ENCODE results near the gene NDUFA13.

The NDUFA13 gene

DNA sequence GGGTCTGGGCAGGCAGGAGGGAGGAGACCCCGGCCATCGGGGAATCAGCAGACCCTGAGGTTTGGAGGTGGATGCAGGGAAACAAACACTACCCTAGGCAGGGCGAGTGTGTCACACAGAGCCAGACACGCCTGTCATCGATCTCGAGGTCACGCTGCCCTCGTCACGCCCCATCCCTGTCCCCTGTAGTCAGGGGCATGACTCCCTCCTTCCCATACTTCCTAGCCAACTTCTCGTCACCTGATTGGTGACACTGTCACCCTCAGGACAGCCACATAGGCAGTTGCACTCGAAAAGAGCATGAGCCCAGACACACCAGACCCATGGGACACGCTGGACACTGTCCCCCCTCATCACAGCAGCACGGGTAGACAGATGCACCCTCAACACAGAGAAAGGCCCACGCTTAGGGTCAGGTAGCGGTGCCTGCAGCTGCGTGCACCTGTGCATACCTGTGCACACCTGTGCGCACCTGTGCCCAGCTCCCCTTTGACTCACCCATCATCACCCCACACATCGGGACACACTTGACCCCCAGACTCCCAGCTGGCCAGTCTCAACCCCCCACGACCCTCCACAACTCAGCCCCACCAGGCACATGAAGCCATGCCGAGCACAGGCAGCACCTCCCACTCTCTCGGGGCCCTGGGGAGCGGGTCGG lies 33.9 kb downstream of the NDUFA13 start:
- DNase-seq = no peak

DNA sequence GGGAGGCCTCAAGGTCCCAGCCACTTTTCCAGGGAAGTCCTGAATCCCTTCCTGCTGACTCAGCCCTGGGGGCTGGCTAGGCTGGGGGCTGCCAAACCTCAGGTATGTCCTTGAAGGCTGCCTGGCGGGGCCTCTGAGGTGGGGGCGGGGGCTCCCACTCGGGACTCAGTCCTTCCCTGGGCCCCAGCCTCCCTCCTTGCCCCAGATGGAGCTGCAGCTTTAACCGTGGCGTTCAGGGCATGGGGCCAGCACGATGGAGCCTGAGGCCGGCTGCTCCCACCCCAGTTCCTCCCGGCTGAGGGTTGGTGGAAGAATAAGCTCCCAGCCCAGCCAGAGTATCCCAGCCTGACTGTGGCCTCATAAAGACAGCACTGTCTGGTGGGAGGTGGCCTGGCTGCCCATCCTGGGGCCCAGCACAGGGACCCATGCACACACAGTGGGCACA lies 34.5 kb downstream of the NDUFA13 start:
- no peak for DNase-seq

DNA sequence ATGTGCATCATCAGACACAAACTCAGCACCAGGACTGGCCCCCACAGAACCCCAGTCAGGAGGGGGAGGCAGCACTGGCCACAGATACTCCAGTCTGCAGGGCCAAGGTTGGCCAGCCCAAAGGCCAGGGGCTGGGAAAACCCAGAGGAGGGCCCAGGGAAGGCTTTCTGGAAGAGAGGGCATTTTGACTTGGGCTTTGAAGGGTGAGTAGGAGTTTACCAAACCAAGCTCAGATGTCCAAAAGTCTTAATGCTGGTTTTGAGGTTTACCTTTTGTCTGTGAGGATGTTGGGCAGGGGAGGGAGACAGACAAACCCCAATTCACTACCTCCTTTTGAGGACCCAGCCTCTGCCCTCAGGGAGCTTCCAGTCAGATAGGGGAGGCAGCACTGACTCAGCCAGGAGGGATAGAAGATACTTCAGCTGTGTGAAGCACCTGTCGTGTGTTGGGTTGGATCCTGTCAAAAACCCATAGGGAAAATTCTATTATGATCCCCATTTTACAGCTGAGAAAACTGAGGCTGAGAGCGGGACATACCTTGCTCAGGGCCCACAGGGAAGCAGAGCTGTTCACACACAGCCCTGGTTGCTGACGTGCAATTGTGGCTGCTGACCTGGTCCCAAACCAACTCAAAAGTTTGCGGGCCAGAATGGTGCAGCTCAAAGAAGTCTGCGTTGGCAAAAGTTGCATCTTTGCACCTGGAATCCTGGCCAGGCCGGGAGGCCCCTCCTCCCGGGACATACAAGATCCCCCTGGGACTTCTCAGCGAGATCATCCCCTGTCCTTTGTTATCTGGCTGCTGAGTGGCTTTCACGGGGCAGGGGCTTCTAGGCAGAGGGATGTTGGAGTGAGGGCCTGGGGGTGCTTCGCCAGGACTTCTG lies 35.2 kb downstream of the NDUFA13 start:
- no peak for DNase-seq

DNA sequence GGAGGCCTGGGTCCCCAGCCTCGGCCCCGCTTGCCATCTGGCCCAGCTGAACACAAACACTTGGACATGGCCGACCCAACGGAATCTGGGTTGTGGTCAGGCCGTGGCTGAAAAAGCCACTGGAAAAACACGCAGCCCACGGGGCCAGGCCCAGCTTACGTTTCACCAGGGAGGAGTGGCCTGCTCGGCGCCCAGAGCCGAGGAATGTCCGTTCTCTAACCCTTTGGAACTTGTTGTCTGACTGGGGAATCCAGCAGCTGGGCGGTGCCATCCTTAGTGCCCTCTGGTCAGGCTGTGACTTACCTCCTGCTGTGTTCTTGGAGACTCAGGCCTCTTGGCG lies 35.8 kb downstream of the NDUFA13 start:
- no peak for DNase-seq

- peak; percentile 36 for DNase-seq
These were observed 36.8 kb downstream of the NDUFA13 start for GRCh38 chr19:19552798-19553197.

GRCh38 chr19:19553670-19554069 lies 37.6 kb downstream of the NDUFA13 start:
- DNase-seq = no peak

DNA sequence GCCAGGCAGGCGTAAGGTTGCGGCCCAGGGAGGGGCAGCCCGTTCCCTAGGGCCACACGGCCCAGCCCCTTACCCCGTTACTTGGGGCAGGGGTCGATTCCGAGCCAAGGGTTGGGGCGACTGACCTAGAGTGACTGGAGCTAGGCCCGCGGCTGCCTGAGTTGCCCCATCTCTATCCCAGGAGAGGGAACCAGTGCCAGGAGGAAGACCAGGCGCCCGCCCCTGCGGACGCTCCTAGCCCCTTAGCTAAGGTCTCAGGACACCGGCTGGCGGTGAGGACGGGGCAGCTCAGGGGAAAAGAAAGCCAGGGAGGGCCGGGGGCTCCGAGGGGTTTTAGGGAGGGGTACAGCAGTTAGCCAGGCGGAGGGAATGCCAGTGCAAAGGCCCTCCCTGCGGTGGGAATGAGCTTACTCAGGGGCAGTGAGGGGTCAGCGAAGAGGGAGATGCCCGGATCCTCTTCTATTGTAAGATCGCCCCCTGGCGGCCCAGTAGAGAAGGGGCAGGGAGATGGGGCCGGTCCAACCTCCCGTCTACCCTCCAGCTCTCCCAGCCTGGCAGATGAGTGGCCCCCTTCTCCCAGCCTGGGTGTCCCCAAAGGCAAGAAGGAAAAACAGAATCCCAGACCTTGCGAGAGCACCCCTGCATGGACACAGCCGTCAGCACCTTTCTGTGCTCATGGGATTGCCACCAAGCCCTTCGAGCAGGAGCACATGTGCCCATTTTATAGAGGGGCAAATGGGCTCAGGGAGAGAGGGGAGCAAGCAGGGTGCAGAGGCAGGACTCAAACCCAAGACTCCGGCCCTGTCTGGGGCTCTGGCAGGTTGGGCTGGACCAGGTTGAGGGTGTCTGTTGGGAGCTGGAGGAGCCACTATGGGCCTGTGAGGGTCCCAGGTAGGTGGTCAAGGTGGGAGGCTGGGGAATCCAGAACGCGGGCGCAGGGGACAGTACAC lies 38.3 kb downstream of the NDUFA13 start:
- peak; percentile 56 for DNase-seq

DNA sequence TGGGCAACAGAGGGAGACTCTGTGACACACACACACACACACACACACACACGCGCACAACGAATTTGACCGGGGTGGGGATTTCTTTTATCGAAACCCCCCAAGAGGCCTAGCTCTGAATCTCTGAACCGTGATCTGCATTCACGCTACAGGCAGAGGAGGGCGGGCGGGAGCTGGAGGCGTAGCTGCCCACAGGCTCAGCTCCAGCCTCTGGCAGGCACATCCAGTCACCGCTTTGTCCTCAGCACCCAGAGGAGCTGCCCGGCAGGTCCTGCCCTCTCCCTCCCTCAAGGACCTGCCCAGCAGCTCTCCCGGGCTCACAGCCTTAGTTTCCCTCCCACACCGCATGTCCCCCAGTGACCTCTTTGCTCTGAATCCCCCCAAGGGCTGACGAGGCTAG lies 42.0 kb downstream of the NDUFA13 start:
- DNase-seq = no peak

DNA sequence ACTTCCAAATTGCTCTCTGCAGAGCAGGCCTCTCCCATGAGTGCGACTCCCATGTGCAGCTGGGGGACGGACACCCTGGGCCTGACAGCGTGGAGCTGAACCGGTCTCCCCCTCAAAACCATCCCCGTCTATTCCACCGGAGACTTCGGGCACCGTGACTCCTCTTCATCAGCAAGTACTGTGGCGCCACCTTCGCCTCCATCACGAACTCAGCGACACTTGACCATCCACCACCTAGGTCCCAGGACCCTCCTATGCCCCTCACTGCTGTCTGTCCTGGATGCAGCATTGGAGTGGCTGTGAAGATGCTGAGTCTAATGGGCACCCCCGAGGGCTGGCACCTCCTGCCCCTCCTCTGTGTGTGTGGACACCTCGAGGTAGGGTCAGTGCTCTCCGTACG lies 42.6 kb downstream of the NDUFA13 start:
- DNase-seq = no peak

- DNase-seq = no peak
These were observed 43.9 kb downstream of the NDUFA13 start for GRCh38 chr19:19559931-19560330.

DNA sequence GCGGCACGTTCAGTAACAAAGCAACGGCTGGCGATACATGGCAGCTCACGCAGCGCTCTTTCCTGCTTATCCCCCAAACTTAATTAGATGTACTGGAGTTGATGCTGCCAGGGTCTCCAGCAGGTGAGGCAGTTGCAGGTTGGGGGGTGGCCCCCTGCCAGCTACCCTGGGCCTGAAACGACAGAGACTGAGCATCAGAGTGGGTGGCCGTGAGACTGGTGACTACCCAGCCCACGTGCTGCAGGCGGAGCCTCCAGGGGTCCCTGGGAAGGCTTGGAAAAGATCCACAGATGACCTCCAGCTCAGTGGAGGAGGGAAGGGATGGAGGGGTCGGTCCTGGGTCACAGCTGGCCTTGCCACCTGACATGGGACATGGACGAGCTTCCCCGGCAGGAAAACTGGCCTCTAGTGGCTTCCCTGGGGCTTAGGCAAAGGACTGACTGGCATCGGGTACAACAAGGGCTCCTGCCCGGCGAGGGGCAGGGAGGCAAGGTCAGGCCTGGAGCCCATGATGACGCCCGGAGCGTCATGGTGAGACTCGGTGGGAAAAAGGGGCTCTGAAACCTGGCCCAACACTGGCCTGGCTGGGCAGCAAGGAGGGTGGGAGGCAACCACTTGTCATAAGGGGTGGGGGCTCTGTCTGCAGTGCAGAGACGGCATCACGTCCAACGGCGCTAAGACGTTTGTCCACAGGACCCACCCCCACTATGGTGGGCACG lies 46.1 kb downstream of the NDUFA13 start:
- no peak for DNase-seq

GRCh38 chr19:19562665-19563347 lies 46.8 kb downstream of the NDUFA13 start:
- DNase-seq = peak; percentile 37

DNA sequence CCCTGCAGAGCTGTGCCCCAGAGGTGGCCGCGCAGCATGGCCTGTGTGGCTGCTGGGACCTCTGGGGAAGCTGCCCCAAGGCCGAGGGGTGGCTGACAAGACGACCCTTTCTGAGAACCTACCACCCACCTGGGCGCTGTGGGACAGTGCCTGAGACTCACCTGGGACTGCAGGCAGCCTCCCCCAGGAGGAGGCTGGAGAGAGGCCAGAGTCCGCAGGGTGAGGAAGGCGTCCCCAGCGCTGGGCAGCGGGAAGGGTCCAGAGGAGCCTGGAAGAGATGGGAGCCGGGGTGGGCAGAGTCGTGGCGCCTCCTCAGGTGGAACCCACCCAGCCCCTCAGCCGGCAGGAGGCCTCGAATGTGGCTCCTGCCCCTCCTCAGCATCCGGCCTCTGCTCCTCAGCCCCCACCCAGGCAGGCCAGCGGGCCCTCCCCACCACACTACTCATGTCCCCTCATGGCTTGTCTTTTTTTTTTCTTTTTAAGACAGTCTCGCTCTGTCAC lies 47.4 kb downstream of the NDUFA13 start:
- no peak for DNase-seq

- DNase-seq = no peak
These were observed 50.3 kb downstream of the NDUFA13 start for GRCh38 chr19:19566306-19566705.

- no peak for DNase-seq
These were observed 51.4 kb downstream of the NDUFA13 start for GRCh38 chr19:19567391-19567790.

- DNase-seq = no peak
These were observed 53.1 kb downstream of the NDUFA13 start for GRCh38 chr19:19568802-19569756.

- no peak for DNase-seq
These were observed 54.5 kb downstream of the NDUFA13 start for GRCh38 chr19:19570571-19570970.

GRCh38 chr19:19571071-19571786 lies 55.2 kb downstream of the NDUFA13 start:
- no peak for DNase-seq

DNA sequence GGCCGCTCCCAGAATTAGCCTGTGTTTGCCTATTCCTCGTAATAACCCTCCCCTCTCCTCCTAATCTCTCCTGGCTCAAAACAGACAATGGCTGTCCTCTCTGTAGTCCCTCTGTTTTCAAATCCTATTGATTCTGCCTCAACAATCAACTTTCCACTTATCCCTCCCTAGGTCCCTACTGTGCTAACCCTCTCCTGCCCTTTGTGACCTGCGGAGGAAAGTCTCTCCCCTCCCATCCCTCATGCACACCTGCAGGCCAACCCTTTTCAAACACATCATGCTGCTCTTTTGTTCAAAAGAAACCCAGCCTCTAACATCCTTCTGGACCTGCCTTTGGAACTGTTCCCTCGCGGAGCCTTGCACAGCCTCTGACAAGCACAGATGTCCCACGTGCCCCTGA lies 59.4 kb downstream of the NDUFA13 start:
- DNase-seq = no peak
